CD8-positive, alpha-beta memory T cell (primary cell): ENCODE data around the gene NMT2. TPM values are rescaled to one million over a fixed set of nuclear protein-coding genes. Genes with fewer than 3 reads are reported as not detected.

Experiments used
- CTCF ChIA-PET: fragments of 350-600 bp; sonication (Branson Sonifier 250); formaldehyde crosslinking; loops from one replicate; lab custom pipeline; 2021; ENCODE audit warnings: antibody characterized with exemption; lab: Charles Lee
- POLR2A ChIA-PET: fragments of 350-600 bp; sonication (Branson Sonifier 250); formaldehyde crosslinking; loops from one replicate; lab custom pipeline; 2021; ENCODE audit warnings: antibody characterized with exemption; lab: Charles Lee
- DNase-seq, 5 donors: peaks; one replicate each; pipeline versions ENCODE4 v3.0.0 to v3.0.0-alpha.2; 2020 to 2022; ENCODE audit warnings: mixed read lengths in 1 of 5
- H3K27ac ChIP-seq: one replicate; pipeline ENCODE4 v1.7.0; 2013; ENCODE audit warnings: low read depth, mild to moderate bottlenecking, low read length, moderate library complexity
- H3K27me3 ChIP-seq: 2 replicates; pipeline ENCODE4 v1.7.0; 2013; ENCODE audit warnings: low read length, mild to moderate bottlenecking; ENCODE audit not compliant: insufficient read depth, poor library complexity, severe bottlenecking
- H3K36me3 ChIP-seq: 2 replicates; pipeline ENCODE4 v1.7.0; 2013; ENCODE audit warnings: mild to moderate bottlenecking, low read length, moderate library complexity; ENCODE audit not compliant: insufficient read depth
- H3K4me1 ChIP-seq: 2 replicates; pipeline ENCODE4 v1.7.0; 2013; ENCODE audit warnings: mild to moderate bottlenecking, low read length, moderate library complexity; ENCODE audit not compliant: insufficient read depth
- H3K4me3 ChIP-seq: 2 replicates; pipeline ENCODE4 v1.7.0; 2013; ENCODE audit warnings: mild to moderate bottlenecking, low read length
- H3K9me3 ChIP-seq: 2 replicates; pipeline ENCODE4 v1.7.0; 2013; ENCODE audit warnings: mild to moderate bottlenecking, low read length
- H3K27ac Mint-ChIP-seq, 8 donors: one replicate each; pipeline ENCODE4 v1.8.0; 2020 to 2021; ENCODE audit warnings: mixed read lengths in 8 of 8, mild to moderate bottlenecking in 6 of 8, inconsistent platforms in 3 of 8, moderate library complexity in 3 of 8
- H3K27me3 Mint-ChIP-seq, 2 donors: one replicate each; pipeline ENCODE4 v1.8.0; 2020 to 2021; ENCODE audit warnings: mixed read lengths in 2 of 2, mild to moderate bottlenecking in 1 of 2, moderate library complexity in 1 of 2
- H3K36me3 Mint-ChIP-seq, 3 donors: one replicate each; pipeline ENCODE4 v1.8.0; 2020 to 2021; ENCODE audit warnings: mixed read lengths in 3 of 3, inconsistent platforms in 1 of 3, mild to moderate bottlenecking in 1 of 3
- H3K4me1 Mint-ChIP-seq, 3 donors: one replicate each; pipeline ENCODE4 v1.8.0; 2020 to 2021; ENCODE audit warnings: mixed read lengths in 3 of 3, inconsistent platforms in 1 of 3, mild to moderate bottlenecking in 1 of 3
- H3K4me3 Mint-ChIP-seq, 7 donors: one replicate each; pipeline ENCODE4 v1.8.0; 2020 to 2021; ENCODE audit warnings: mixed read lengths in 7 of 7, mild to moderate bottlenecking in 6 of 7, moderate library complexity in 4 of 7, inconsistent platforms in 2 of 7
- H3K9me3 Mint-ChIP-seq, 5 donors: one replicate each; pipeline ENCODE4 v1.8.0; 2020 to 2022; ENCODE audit warnings: mixed read lengths in 5 of 5, mild to moderate bottlenecking in 3 of 5, moderate library complexity in 2 of 5, inconsistent platforms in 1 of 5
- polyA plus RNA-seq: library from polyadenylated mRNA; unstranded; fragments of 300-500 nt; fragmentation: Illumina TruSeq; gene quantifications from one replicate; pipeline ENCODE4 v1.2.3, GENCODE V29; 2021
- total RNA-seq, 2 experiments: library from RNA; stranded (reverse); gene quantifications; one replicate each; pipeline ENCODE4 v1.2.3, GENCODE V29; 2021

The NMT2 gene
- total and polyA plus RNA-seq, 3 experiments from 2014 or later: 16.1 to 36.6 (median 16.8) TPM

GRCh38 chr10:15181576-15182156 lies 13.2 kb upstream of the NMT2 start:
- CTCF ChIA-PET: interaction anchor here (0.6 kb wide), 1 partner anchor 313 kb away, joined by 5 read pairs; no protein-coding TSS in a partner anchor
- Histone ChIP-seq H3K4me3 (no peak overlapping the region), H3K36me3 (no peaks in the 10 kb centered on the region), H3K27me3 (no peaks in the 10 kb centered on the region), H3K27ac (no peak overlapping the region), H3K9me3 (no peaks in the 10 kb centered on the region), H3K4me1 (peaks cover 18% of the 10 kb centered on the region)
- H3K4me1 Mint-ChIP-seq: peaks cover 13 to 28% (median 23%) of the 10 kb centered on the region in 3 donors
- no peak for DNase-seq
- peak overlapping the region in 1 of 8 donors; percentile 24 for H3K27ac Mint-ChIP-seq
- H3K9me3 Mint-ChIP-seq: no peaks in the 10 kb centered on the region
- no peaks in the 10 kb centered on the region for H3K27me3 Mint-ChIP-seq
- H3K4me3 Mint-ChIP-seq: no peak overlapping the region
- H3K36me3 Mint-ChIP-seq: peaks cover 0 to 3% (median 0%) of the 10 kb centered on the region in 3 donors
- POLR2A ChIA-PET: no interaction called here

GRCh38 chr10:15180736-15181135 lies 12.2 kb upstream of the NMT2 start:
- Mint-ChIP-seq H3K9me3 (no peaks in the 10 kb centered on the region), H3K27me3 (no peaks in the 10 kb centered on the region), H3K4me1 (peaks cover 8 to 19% (median 14%) of the 10 kb centered on the region in 3 donors), H3K27ac (no peak overlapping the region), H3K4me3 (no peak overlapping the region), H3K36me3 (peaks cover 0 to 3% (median 0%) of the 10 kb centered on the region in 3 donors)
- H3K27me3 ChIP-seq: no peaks in the 10 kb centered on the region
- H3K27ac ChIP-seq: no peak overlapping the region
- DNase-seq: no peak
- H3K9me3 ChIP-seq: no peaks in the 10 kb centered on the region
- peaks cover 10% of the 10 kb centered on the region for H3K4me1 ChIP-seq
- ChIA-PET CTCF (interaction anchor here (0.6 to 1.3 kb wide), 2 partner anchors 13 to 314 kb away, joined by 3 to 5 read pairs; no protein-coding TSS in a partner anchor), POLR2A (no interaction called here)
- no peaks in the 10 kb centered on the region for H3K36me3 ChIP-seq
- H3K4me3 ChIP-seq: no peak overlapping the region

GRCh38 chr10:15176269-15176668 lies 7.8 kb upstream of the NMT2 start:
- H3K4me3 Mint-ChIP-seq: no peak overlapping the region

GRCh38 chr10:15175587-15175986 lies 7.1 kb upstream of the NMT2 start:
- peaks cover 23% of the 10 kb centered on the region for H3K4me1 ChIP-seq
- POLR2A ChIA-PET: no interaction called here
- peak overlapping the region in 1 of 8 donors; percentile 51 for H3K27ac Mint-ChIP-seq
- H3K9me3 ChIP-seq: no peaks in the 10 kb centered on the region
- no peak overlapping the region for H3K4me3 Mint-ChIP-seq
- H3K36me3 Mint-ChIP-seq: no peaks in the 10 kb centered on the region
- peaks cover 0 to 2% of the 10 kb centered on the region in 2 donors for H3K27me3 Mint-ChIP-seq
- no peaks in the 10 kb centered on the region for H3K36me3 ChIP-seq
- H3K9me3 Mint-ChIP-seq: no peaks in the 10 kb centered on the region
- no peak overlapping the region for H3K27ac ChIP-seq
- CTCF ChIA-PET: no interaction called here
- H3K27me3 ChIP-seq: no peaks in the 10 kb centered on the region
- H3K4me1 Mint-ChIP-seq: peaks cover 20 to 29% (median 21%) of the 10 kb centered on the region in 3 donors
- DNase-seq: no peak
- no peak overlapping the region for H3K4me3 ChIP-seq

More at GRCh38 chr10:15176269-15176668, 7.8 kb upstream of the NMT2 start:
- Mint-ChIP-seq H3K9me3 (no peaks in the 10 kb centered on the region), H3K27me3 (peaks cover 0 to 2% of the 10 kb centered on the region in 2 donors), H3K36me3 (no peaks in the 10 kb centered on the region), H3K27ac (peak overlapping the region in 1 of 8 donors; percentile 43), H3K4me1 (peaks cover 13 to 24% (median 15%) of the 10 kb centered on the region in 3 donors)
- DNase-seq: no peak
- Histone ChIP-seq H3K4me3 (no peak overlapping the region), H3K36me3 (no peaks in the 10 kb centered on the region), H3K27ac (no peak overlapping the region), H3K27me3 (no peaks in the 10 kb centered on the region), H3K4me1 (peaks cover 16% of the 10 kb centered on the region), H3K9me3 (no peaks in the 10 kb centered on the region)
- ChIA-PET POLR2A (no interaction called here), CTCF (interaction anchor here (1.6 kb wide), 1 partner anchor 8 kb away, joined by 3 read pairs; the partner anchor contains the start of gene NMT2)

- H3K27me3 Mint-ChIP-seq: peaks cover 0 to 2% of the 10 kb centered on the region in 2 donors
- no peak for DNase-seq
- Histone ChIP-seq H3K27me3 (no peaks in the 10 kb centered on the region), H3K27ac (no peak overlapping the region), H3K36me3 (no peaks in the 10 kb centered on the region), H3K4me3 (no peak overlapping the region), H3K4me1 (peaks cover 41% of the 10 kb centered on the region), H3K9me3 (no peaks in the 10 kb centered on the region)
- H3K4me3 Mint-ChIP-seq: no peak overlapping the region
- ChIA-PET CTCF (interaction anchor here (1.3 kb wide), 1 partner anchor 37 kb away, joined by 3 read pairs; no protein-coding TSS in a partner anchor), POLR2A (interaction anchor here (0.7 kb wide), 1 partner anchor 65 kb away, joined by 3 read pairs; no protein-coding TSS in a partner anchor)
- H3K27ac Mint-ChIP-seq: peak overlapping the region in 7 of 8 donors; percentile 17 to 76 (median 60)
- H3K36me3 Mint-ChIP-seq: peaks cover 0 to 5% (median 0%) of the 10 kb centered on the region in 3 donors
- H3K4me1 Mint-ChIP-seq: peaks cover 38 to 48% (median 42%) of the 10 kb centered on the region in 3 donors
- no peaks in the 10 kb centered on the region for H3K9me3 Mint-ChIP-seq
Measured at GRCh38 chr10:15172306-15172840, 3.9 kb upstream of the NMT2 start.

GRCh38 chr10:15169555-15170401 lies 1.3 kb upstream of the NMT2 start:
- peak overlapping the region; percentile 57 for H3K4me3 ChIP-seq
- H3K4me1 ChIP-seq: peaks cover 56% of the 10 kb centered on the region
- ChIA-PET CTCF (interaction anchor here (0.9 to 3.2 kb wide), 6 partner anchors 16 to 64 kb away, joined by 3 to 15 read pairs (median 6); no protein-coding TSS in a partner anchor), POLR2A (interaction anchor here (1.3 to 2.4 kb wide), 5 partner anchors 16 to 72 kb away, joined by 5 to 20 read pairs (median 7); partner anchors contain the start of gene RPP38)
- peaks cover 0 to 2% of the 10 kb centered on the region in 2 donors for H3K27me3 Mint-ChIP-seq
- H3K36me3 Mint-ChIP-seq: peaks cover 0 to 6% (median 0%) of the 10 kb centered on the region in 3 donors
- H3K4me1 Mint-ChIP-seq: peaks cover 57 to 69% (median 64%) of the 10 kb centered on the region in 3 donors
- peak; percentile 28 to 76 (median 71) for DNase-seq
- H3K9me3 ChIP-seq: no peaks in the 10 kb centered on the region
- H3K27me3 ChIP-seq: no peaks in the 10 kb centered on the region
- no peaks in the 10 kb centered on the region for H3K36me3 ChIP-seq
- H3K4me3 Mint-ChIP-seq: peak overlapping the region; percentile 77 to 97 (median 82)
- peak overlapping the region; percentile 64 to 94 (median 88) for H3K27ac Mint-ChIP-seq
- no peaks in the 10 kb centered on the region for H3K9me3 Mint-ChIP-seq
- H3K27ac ChIP-seq: peak overlapping the region; percentile 52

GRCh38 chr10:15168786-15169554 lies 477 bp upstream of the NMT2 start:
- H3K4me3 Mint-ChIP-seq: peak overlapping the region; percentile 77 to 97 (median 82)
- Histone ChIP-seq H3K9me3 (no peaks in the 10 kb centered on the region), H3K27me3 (no peaks in the 10 kb centered on the region), H3K4me1 (peaks cover 61% of the 10 kb centered on the region), H3K4me3 (peak overlapping the region; percentile 57), H3K36me3 (no peaks in the 10 kb centered on the region), H3K27ac (peak overlapping the region; percentile 52)
- peaks cover 60 to 71% (median 70%) of the 10 kb centered on the region in 3 donors for H3K4me1 Mint-ChIP-seq
- H3K9me3 Mint-ChIP-seq: no peaks in the 10 kb centered on the region
- peaks cover 0 to 9% (median 0%) of the 10 kb centered on the region in 3 donors for H3K36me3 Mint-ChIP-seq
- DNase-seq: peak; percentile 88 to 98 (median 92)
- peak overlapping the region; percentile 64 to 94 (median 88) for H3K27ac Mint-ChIP-seq
- ChIA-PET CTCF (interaction anchor here (0.9 to 3.2 kb wide), 10 partner anchors 8 to 85 kb away, joined by 3 to 15 read pairs (median 4); no protein-coding TSS in a partner anchor), POLR2A (interaction anchor here (0.6 to 2.9 kb wide), 9 partner anchors 16 to 331 kb away, joined by 3 to 20 read pairs (median 6); partner anchors contain the start of genes CDNF, HSPA14, MEIG1 and MSANTD7)
- H3K27me3 Mint-ChIP-seq: peaks cover 0 to 2% of the 10 kb centered on the region in 2 donors
